AG09309 (cell line): ENCODE data around the gene ECE1.

Source experiments
- DNase-seq: peaks from one replicate; pipeline ENCODE4 v3.0.0-alpha.2; 2010; ENCODE audit warnings: low read depth
- H3K4me3 ChIP-seq: 2 replicates; pipeline ENCODE4 v1.5.1; 2011; ENCODE audit warnings: mild to moderate bottlenecking, low read depth, low read length, moderate library complexity; ENCODE audit not compliant: control insufficient read depth
- TF ChIP-seq, protein P1 (sequence below): IDR thresholded peaks from 2 replicates; pipeline ENCODE4 v1.5.1; 2011; ENCODE audit warnings: mild to moderate bottlenecking, low read depth, low read length, inconsistent platforms; ENCODE audit not compliant: insufficient read depth, control insufficient read depth; ENCODE audit errors: missing control alignments

ECE1 gene

GRCh38 chr1:21268281-21269239, 21.7 kb downstream of the ECE1 start:
- no peak overlapping the region for H3K4me3 ChIP-seq
- TF ChIP-seq, protein P1, sequence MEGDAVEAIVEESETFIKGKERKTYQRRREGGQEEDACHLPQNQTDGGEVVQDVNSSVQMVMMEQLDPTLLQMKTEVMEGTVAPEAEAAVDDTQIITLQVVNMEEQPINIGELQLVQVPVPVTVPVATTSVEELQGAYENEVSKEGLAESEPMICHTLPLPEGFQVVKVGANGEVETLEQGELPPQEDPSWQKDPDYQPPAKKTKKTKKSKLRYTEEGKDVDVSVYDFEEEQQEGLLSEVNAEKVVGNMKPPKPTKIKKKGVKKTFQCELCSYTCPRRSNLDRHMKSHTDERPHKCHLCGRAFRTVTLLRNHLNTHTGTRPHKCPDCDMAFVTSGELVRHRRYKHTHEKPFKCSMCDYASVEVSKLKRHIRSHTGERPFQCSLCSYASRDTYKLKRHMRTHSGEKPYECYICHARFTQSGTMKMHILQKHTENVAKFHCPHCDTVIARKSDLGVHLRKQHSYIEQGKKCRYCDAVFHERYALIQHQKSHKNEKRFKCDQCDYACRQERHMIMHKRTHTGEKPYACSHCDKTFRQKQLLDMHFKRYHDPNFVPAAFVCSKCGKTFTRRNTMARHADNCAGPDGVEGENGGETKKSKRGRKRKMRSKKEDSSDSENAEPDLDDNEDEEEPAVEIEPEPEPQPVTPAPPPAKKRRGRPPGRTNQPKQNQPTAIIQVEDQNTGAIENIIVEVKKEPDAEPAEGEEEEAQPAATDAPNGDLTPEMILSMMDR: no peak
- DNase-seq: no peak

- DNase-seq: no peak
- no peak overlapping the region for H3K4me3 ChIP-seq
- TF ChIP-seq, protein P1: no peak
Observed at GRCh38 chr1:21267191-21268077, 22.8 kb downstream of the ECE1 start.

DNA sequence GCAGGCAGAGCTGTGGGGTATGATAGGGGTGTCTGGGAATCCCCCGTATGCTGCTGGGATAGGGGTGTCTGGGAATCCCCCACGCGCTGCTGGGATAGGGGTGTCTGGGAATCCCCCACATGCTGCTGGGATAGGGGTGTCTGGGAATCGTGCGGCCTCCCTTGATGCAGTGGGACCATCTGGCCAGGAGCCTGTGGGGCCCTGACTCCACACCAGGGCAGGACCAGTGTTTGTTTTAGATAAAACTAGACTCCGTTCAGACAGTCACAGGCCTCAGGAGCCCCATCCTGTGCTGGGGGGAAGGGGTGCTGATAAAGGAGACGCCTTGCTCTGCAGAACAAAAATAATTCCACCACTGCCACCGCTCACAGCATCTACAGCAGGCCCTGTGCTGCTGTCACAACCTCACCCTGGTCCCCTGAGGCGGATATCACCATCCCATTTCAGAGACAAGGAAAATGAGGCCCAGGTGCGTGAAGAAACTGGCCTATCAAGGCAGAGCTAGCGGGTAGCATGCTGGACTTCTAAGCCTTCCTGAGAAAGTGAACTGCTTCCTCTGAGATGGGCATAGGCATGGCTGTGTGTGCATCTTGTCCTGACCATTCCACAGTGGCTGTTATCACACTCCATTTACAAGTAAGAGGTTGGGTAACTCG, 24.0 kb downstream of the ECE1 start:
- TF ChIP-seq, protein P1: no peak
- no peak for DNase-seq
- H3K4me3 ChIP-seq: no peak overlapping the region

GRCh38 chr1:21265644-21266043, 24.6 kb downstream of the ECE1 start:
- no peak for DNase-seq
- TF ChIP-seq, protein P1: no peak
- H3K4me3 ChIP-seq: no peak overlapping the region

DNA sequence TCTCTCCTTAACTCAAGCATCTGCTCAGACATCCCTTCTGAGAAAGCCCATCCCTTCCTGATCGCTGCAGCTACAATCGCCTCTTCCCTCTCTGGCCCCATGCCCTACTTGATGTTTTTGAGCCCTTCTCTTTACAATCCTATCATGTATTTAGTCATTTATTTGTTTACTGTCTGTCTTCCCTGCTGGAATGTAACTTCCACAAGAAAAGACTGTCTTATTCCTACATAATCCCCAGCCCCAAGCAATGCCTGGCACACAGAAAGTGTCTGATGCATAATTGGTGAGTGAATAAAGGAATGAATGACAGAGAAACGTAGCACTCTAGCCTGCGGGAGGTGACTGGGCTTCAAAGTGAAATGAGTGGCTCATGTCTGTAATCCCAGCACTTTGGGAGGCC, 25.4 kb downstream of the ECE1 start:
- TF ChIP-seq, protein P1: no peak

DNA sequence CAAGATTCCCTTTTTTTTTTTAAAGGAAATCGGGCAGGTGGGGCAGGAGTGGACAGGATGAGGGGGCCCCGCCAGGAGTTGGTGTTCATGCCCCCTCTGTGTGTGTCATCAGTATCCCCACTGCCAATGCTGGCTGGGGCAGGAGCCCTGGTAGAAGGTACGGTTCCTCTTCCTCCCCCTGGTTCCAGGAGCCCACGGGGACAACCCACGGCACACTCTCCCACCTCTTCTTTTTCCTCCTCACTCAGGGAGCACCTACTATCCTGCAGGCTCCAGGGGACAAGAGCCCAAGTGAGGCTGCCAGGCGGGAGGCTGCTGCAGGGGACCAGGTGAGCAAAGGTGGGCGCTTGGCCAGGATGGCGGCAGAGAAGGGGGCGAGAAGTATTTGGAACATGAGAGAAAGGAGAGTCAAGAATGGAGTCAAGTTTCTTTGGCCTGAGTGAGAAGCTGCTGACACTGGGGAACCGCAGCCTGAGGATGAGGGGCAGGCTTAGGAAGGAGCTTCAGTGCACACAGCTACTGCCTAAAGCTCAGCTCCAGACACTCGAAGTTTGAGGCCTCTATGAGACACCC, 26.5 kb downstream of the ECE1 start:
- TF ChIP-seq, protein P1: no peak
- H3K4me3 ChIP-seq: no peak overlapping the region

More for the DNA sequence above, 25.4 kb downstream of the ECE1 start:
- DNase-seq: no peak
- no peak overlapping the region for H3K4me3 ChIP-seq

More for the DNA sequence above, 26.5 kb downstream of the ECE1 start:
- DNase-seq: no peak
